Neural cell (in vitro differentiated cells): ENCODE data around the gene OR10G6. TPM values are rescaled to one million over a fixed set of nuclear protein-coding genes. Genes with fewer than 3 reads are reported as not detected.

Experiments
- H2AFZ ChIP-seq: fragments of 200-600, 300-800 bp; sonication (generic), shearing (Covaris generic); 2 replicates; pipeline ENCODE4 v1.6.0; 2014; ENCODE audit warnings: low read depth, mild to moderate bottlenecking, antibody characterized with exemption, low read length, moderate library complexity
- H3F3A ChIP-seq: fragments of 200-600 bp; shearing (Covaris generic); 2 replicates; pipeline ENCODE4 v1.6.1; 2016; ENCODE audit warnings: mild to moderate bottlenecking, moderate library complexity, mixed read lengths, antibody characterized with exemption, low read length; ENCODE audit not compliant: insufficient read depth, poor library complexity, severe bottlenecking
- H3K27ac ChIP-seq: fragments of 200-600, 300-800 bp; sonication (generic), shearing (Covaris generic); 2 replicates; pipeline ENCODE4 v1.5.1; 2014; ENCODE audit warnings: mild to moderate bottlenecking, low read length, moderate library complexity
- H3K27me3 ChIP-seq: fragments of 300-800, 200-600 bp; sonication (generic), shearing (Covaris generic); 2 replicates; pipeline ENCODE4 v1.6.0; 2014; ENCODE audit warnings: mild to moderate bottlenecking, low read depth, low read length, moderate library complexity; ENCODE audit not compliant: insufficient read depth
- H3K36me3 ChIP-seq: fragments of 300-800, 200-600 bp; sonication (generic), shearing (Covaris generic); 2 replicates; pipeline ENCODE4 v1.5.1; 2014; ENCODE audit warnings: mild to moderate bottlenecking, antibody characterized with exemption, low read length, moderate library complexity; ENCODE audit not compliant: insufficient read depth
- H3K4me2 ChIP-seq: fragments of 300-800, 200-600 bp; sonication (generic), shearing (Covaris generic); 2 replicates; pipeline ENCODE4 v1.6.0; 2014; ENCODE audit warnings: mild to moderate bottlenecking, low read length
- H3K4me3 ChIP-seq: fragments of 300-800, 200-600 bp; sonication (generic), shearing (Covaris generic); 2 replicates; pipeline ENCODE4 v1.5.1; 2014; ENCODE audit warnings: mild to moderate bottlenecking, low read length, moderate library complexity
- H3K79me2 ChIP-seq: fragments of 200-600 bp; shearing (Covaris generic); replicated peaks from 2 replicates; pipeline ENCODE4 v1.6.0; 2014; ENCODE audit warnings: mild to moderate bottlenecking, low read length, moderate library complexity; ENCODE audit not compliant: insufficient read depth
- H3K9ac ChIP-seq: fragments of 300-800, 200-600 bp; sonication (generic), shearing (Covaris generic); 2 replicates; pipeline ENCODE4 v1.6.1; 2016; ENCODE audit warnings: mild to moderate bottlenecking, low read length, mixed read lengths
- H3K9me2 ChIP-seq: fragments of 200-600 bp; shearing (Covaris generic); 2 replicates; pipeline ENCODE4 v1.6.1; 2016; ENCODE audit warnings: mild to moderate bottlenecking, low read length, mixed read lengths; ENCODE audit not compliant: insufficient read depth
- H3K9me3 ChIP-seq: fragments of 200-600, 300-800 bp; sonication (generic), shearing (Covaris generic); 2 replicates; pipeline ENCODE4 v1.6.1; 2016; ENCODE audit warnings: mild to moderate bottlenecking, mixed run types, low read length, moderate library complexity, mixed read lengths
- H4K20me1 ChIP-seq: fragments of 200-600 bp; shearing (Covaris generic); 2 replicates; pipeline ENCODE4 v1.6.1; 2016; ENCODE audit warnings: mild to moderate bottlenecking, mixed run types; ENCODE audit not compliant: insufficient read depth
- EP300 ChIP-seq: fragments of 450-650 bp; conservative IDR thresholded peaks from 2 replicates; pipeline ENCODE4 v1.6.1; 2014; ENCODE audit warnings: antibody characterized with exemption, mild to moderate bottlenecking, moderate library complexity; ENCODE audit not compliant: poor library complexity, severe bottlenecking
- EZH2 ChIP-seq: fragments of 200-600, 300-800 bp; shearing (Covaris generic), sonication (generic); IDR thresholded peaks from 2 replicates; pipeline ENCODE4 v1.6.1; 2014; ENCODE audit warnings: antibody characterized with exemption, low read length, borderline replicate concordance, mild to moderate bottlenecking; ENCODE audit not compliant: insufficient read depth, poor library complexity, severe bottlenecking
- MXI1 ChIP-seq: fragments of 450-650 bp; conservative IDR thresholded peaks from 2 replicates; pipeline ENCODE4 v1.6.1; 2014; ENCODE audit warnings: antibody characterized with exemption, mild to moderate bottlenecking; ENCODE audit not compliant: poor library complexity, severe bottlenecking
- POLR2AphosphoS5 ChIP-seq: IDR thresholded peaks from 2 replicates; pipeline ENCODE4 v1.6.1; 2012
- RAD21 ChIP-seq: fragments of 450-650 bp; conservative IDR thresholded peaks from 2 replicates; pipeline ENCODE4 v1.6.1; 2014; ENCODE audit warnings: antibody characterized with exemption, mild to moderate bottlenecking, moderate library complexity
- REST ChIP-seq: IDR thresholded peaks from 2 replicates; pipeline ENCODE4 v1.6.1; 2012; ENCODE audit warnings: borderline replicate concordance
- SMC3 ChIP-seq: fragments of 450-650 bp; conservative IDR thresholded peaks from 2 replicates; pipeline ENCODE4 v1.6.1; 2014; ENCODE audit warnings: antibody characterized with exemption, mild to moderate bottlenecking, moderate library complexity; ENCODE audit not compliant: poor library complexity
- TAF1 ChIP-seq: IDR thresholded peaks from 2 replicates; pipeline ENCODE4 v1.6.1; 2012; ENCODE audit warnings: low read depth
- polyA plus RNA-seq: library from polyadenylated mRNA; depleted of rRNA; stranded (reverse); fragments of >200 nt; gene quantifications from 2 replicates; pipeline ENCODE4 v1.2.3, GENCODE V29; 2014
- TF ChIP-seq, protein P1 (sequence below): fragments of 450-650 bp; IDR thresholded peaks from 2 replicates; pipeline ENCODE4 v1.5.1; 2014; ENCODE audit warnings: antibody characterized with exemption, mild to moderate bottlenecking, moderate library complexity; ENCODE audit not compliant: poor library complexity, severe bottlenecking

Gene OR10G6
- polyA plus RNA-seq, 1 donor from 2014 or later, result not detected

DNA sequence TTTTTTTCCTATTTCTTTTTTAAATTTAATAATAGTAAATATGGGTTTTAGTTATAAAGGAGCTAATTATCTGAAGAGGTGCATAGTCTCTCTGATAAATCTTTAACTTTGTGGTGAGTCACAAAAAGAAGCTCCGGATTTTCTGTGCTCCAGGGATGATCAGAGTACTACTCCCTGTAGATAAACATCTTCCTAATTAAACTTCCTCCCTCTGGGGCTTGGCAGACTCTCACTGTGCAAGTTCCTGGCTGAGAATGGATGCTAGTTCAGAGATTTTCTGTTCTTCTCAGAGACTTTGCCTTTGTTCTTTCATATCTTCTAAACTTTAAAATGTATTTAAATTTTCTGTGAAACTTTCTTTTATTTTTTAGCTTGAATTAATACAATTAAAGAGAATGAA lies 46.3 kb upstream of the OR10G6 start, which contains the start of gene OR10G7:
OR10G7 (minus strand) TSS at position 72 of the 400 bp plus-strand sequence. CDS start 2,324 bp downstream, outside the sequence.
- Histone ChIP-seq H3K9me2 (no peaks in the 10 kb centered on the region), H3K27me3 (no peaks in the 10 kb centered on the region), H3K4me3 (no peak within 1 kb of the TSS), H3K4me2 (no peak within 1 kb of the TSS), H4K20me1 (no peaks in the 10 kb centered on the region), H3F3A (no peaks in the 10 kb centered on the region), H3K79me2 (no peaks in the 10 kb centered on the region), H3K36me3 (no peaks in the 10 kb centered on the region), H3K9ac (no peak within 1 kb of the TSS), H2AFZ (no peak within 1 kb of the TSS), H3K9me3 (no peaks in the 10 kb centered on the region), H3K27ac (no peak within 1 kb of the TSS)
- TF ChIP-seq POLR2AphosphoS5 (no peak), RAD21 (no peak), SMC3 (no peak), EZH2 (no peak), TAF1 (no peak), MXI1 (no peak), EP300 (no peak), REST (no peak)
- TF ChIP-seq, protein P1, sequence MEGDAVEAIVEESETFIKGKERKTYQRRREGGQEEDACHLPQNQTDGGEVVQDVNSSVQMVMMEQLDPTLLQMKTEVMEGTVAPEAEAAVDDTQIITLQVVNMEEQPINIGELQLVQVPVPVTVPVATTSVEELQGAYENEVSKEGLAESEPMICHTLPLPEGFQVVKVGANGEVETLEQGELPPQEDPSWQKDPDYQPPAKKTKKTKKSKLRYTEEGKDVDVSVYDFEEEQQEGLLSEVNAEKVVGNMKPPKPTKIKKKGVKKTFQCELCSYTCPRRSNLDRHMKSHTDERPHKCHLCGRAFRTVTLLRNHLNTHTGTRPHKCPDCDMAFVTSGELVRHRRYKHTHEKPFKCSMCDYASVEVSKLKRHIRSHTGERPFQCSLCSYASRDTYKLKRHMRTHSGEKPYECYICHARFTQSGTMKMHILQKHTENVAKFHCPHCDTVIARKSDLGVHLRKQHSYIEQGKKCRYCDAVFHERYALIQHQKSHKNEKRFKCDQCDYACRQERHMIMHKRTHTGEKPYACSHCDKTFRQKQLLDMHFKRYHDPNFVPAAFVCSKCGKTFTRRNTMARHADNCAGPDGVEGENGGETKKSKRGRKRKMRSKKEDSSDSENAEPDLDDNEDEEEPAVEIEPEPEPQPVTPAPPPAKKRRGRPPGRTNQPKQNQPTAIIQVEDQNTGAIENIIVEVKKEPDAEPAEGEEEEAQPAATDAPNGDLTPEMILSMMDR, result no peak

DNA sequence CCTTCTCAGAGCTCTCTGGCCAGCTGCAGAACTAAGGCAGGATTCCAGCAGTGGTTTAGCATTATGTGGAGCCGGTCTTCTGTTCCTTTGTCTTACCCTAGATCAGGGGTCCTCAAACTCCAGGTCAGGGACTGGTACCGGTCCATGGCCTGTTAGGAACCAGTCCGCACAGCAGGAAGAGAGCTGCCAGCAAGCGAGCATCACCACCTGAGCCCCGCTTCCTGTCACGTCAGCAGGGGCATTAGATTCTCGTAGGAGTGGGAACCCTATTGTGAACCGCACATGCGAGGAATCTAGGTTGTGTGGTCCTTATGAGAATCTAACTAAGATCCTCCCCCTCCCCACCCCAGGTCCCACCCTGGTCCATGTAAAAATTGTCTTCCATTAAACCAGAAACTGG lies 44.6 kb upstream of the OR10G6 start:
- H3K9ac ChIP-seq, result no peak overlapping the region
- TF ChIP-seq RAD21 (no peak), MXI1 (no peak)
- H3K27me3 ChIP-seq, result no peaks in the 10 kb centered on the region
- no peaks in the 10 kb centered on the region for H4K20me1 ChIP-seq
- H3K79me2 ChIP-seq, result no peaks in the 10 kb centered on the region
- no peaks in the 10 kb centered on the region for H3K9me3 ChIP-seq
- no peaks in the 10 kb centered on the region for H3K36me3 ChIP-seq
- H3K4me3 ChIP-seq, result no peak overlapping the region
- no peak overlapping the region for H2AFZ ChIP-seq
- no peak overlapping the region for H3K27ac ChIP-seq
- no peak overlapping the region for H3K4me2 ChIP-seq
- no peaks in the 10 kb centered on the region for H3K9me2 ChIP-seq
- H3F3A ChIP-seq, result no peaks in the 10 kb centered on the region

DNA sequence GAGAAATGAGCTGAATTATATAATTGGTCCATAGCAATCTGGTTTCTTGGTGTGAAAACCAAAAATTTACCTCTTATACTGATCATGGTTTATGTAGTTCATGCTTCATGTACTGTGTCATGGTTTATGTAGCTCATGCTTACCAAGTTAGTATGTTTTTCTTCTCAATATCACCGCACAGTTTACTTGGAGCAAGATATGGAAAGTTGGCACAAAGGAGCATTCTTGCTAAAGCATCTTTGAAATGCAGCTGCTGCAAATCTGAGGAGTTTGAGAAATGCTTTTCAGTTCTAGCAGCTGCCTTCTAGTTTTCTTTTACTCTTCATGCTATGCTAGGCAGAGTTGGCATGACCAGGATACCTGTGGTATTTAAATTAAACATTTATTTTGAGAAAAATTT lies 41.7 kb upstream of the OR10G6 start:
- no peaks in the 10 kb centered on the region for H3F3A ChIP-seq
- H3K9me3 ChIP-seq, result no peaks in the 10 kb centered on the region
- no peaks in the 10 kb centered on the region for H3K9me2 ChIP-seq
- H3K4me3 ChIP-seq, result no peak overlapping the region
- no peaks in the 10 kb centered on the region for H4K20me1 ChIP-seq
- H3K79me2 ChIP-seq, result no peaks in the 10 kb centered on the region
- TF ChIP-seq MXI1 (no peak), SMC3 (no peak), RAD21 (no peak), TAF1 (no peak), REST (no peak), POLR2AphosphoS5 (no peak), EZH2 (no peak), EP300 (no peak)
- no peaks in the 10 kb centered on the region for H3K36me3 ChIP-seq
- no peak overlapping the region for H3K27ac ChIP-seq
- no peak overlapping the region for H3K9ac ChIP-seq
- H3K4me2 ChIP-seq, result no peak overlapping the region
- no peaks in the 10 kb centered on the region for H3K27me3 ChIP-seq
- H2AFZ ChIP-seq, result no peak overlapping the region
